HTR-8/SVneo (cell line): ENCODE results near the gene EXOSC9.

ENCODE experiments used
- DNase-seq: peaks from one replicate; pipeline ENCODE4 v3.0.0; 2011; ENCODE audit warnings: low spot score, mixed read lengths; ENCODE audit not compliant: insufficient read length
- FAIRE-seq: peaks from 2 replicates; lab custom pipeline; 2011; peaks lifted over from hg19 to GRCh38; lab: Jason Lieb, UNC

The EXOSC9 gene

GRCh38 chr4:121786221-121786620 lies 14.9 kb upstream of the EXOSC9 start:
- FAIRE-seq: no peak
- no peak for DNase-seq

DNA sequence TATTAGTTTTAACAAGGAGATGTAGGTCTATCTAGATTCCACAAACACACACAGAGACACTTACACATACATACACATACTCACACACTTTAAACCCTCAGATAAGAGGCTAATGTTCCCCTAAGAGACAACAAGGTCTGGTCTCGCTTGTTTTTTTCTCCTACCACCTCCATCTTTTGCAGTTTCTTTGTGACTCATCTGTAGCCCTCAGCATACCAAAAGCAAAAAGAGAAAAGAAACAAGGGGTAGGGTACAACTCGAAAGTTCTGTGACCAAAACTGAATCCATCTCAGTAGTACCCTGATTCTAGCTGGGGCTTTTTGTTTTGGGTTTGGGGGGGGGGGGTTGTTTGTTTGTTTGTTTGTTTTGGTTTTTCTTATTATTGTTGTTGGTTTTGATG lies 12.2 kb upstream of the EXOSC9 start:
- no peak for DNase-seq
- FAIRE-seq: no peak

DNA sequence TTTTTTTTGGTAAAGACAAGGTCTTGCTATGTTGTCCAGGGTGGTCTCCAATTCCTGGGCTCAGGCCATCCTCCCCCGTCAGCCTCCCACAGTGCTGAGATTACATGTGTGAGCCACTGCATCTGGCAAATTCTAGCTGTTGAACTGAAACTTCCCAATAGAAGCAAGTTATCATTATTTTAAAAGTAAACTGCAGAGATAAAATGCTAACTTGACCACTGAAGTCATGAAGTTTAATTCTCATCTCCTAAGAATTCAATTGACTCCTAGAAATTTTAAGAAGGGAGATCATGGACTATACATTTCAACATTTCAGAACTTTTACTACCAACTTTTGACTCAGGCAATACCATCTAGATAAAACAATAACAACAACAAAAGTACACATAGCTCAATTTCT lies 11.7 kb upstream of the EXOSC9 start:
- DNase-seq: no peak
- FAIRE-seq: no peak

GRCh38 chr4:121789960-121790829 lies 10.9 kb upstream of the EXOSC9 start:
- DNase-seq: peak; percentile 37
- FAIRE-seq: no peak

GRCh38 chr4:121790976-121791375 lies 10.1 kb upstream of the EXOSC9 start:
- DNase-seq (no peak), FAIRE-seq (no peak)

DNA sequence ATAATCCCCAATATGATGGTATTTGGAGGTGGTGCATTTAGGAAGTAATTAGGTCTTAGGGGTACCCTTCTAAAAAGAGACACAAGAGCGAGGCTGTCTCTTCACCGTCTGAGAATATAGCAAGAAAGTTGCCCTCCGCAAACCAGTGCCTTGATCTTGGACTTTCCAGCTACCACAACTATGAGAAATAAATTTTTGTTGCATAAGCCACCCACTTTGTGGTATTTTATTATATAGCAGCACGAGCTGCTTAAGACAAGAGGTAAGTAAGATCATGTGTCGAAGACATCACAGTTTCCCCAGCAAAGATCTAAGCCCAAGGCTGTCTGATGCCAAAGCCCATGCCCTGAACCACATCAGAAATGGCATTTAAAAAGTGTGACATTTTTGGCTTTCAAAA lies 9.6 kb upstream of the EXOSC9 start:
- no peak for FAIRE-seq

DNA sequence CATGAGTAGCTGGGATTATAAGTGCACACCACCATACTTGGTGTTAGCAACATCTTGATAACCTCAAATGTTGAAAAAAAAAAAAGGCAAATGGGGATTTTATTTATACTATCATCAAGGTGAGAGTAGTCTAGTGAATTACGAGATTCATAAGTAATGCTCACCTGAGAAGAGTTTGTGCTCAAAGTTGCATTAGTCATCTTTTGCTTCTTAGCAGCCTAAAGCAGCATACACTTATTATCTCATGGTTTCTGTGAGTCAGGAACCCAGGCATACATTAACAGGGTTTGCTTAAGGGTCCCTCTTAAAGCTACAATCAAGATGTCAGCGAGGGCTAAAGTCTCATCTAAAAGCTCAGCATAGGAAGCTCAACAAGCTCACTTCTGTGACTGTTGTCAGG lies 8.2 kb upstream of the EXOSC9 start:
- FAIRE-seq (no peak), DNase-seq (no peak)

More for the DNA sequence above, 9.6 kb upstream of the EXOSC9 start:
- DNase-seq: no peak

GRCh38 chr4:121794505-121795188 lies 6.5 kb upstream of the EXOSC9 start:
- DNase-seq (no peak), FAIRE-seq (no peak)

GRCh38 chr4:121796283-121796682 lies 4.8 kb upstream of the EXOSC9 start:
- DNase-seq (no peak), FAIRE-seq (no peak)

DNA sequence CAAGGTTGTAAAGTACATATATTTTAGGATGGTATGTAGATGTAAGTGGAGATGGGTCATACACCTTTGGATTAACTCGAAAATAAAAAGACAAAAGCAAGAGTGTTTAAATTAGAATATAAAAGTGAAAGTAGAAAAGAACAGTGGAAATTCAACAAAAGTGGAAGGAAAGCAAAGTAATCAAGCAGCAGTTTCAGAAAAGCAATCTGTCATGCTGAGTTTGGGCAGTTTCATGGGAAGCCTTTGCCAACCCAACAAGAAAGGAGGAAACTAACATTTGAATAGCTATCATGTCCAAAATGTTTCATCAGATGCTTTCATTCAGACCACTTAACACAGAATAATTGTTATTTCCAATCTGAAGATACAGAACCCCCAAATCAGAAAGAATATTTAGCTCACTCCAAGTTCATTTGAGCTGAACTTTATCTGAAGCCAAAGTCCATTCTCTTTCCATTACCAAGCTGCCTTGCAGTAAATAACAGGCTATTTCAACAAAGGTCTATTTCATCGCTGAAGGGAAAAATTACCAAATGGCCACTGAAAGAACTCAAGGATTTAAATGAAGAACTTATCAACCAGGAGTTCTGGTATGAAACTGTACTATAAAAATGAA lies 1.8 kb upstream of the EXOSC9 start:
- no peak for FAIRE-seq

DNA sequence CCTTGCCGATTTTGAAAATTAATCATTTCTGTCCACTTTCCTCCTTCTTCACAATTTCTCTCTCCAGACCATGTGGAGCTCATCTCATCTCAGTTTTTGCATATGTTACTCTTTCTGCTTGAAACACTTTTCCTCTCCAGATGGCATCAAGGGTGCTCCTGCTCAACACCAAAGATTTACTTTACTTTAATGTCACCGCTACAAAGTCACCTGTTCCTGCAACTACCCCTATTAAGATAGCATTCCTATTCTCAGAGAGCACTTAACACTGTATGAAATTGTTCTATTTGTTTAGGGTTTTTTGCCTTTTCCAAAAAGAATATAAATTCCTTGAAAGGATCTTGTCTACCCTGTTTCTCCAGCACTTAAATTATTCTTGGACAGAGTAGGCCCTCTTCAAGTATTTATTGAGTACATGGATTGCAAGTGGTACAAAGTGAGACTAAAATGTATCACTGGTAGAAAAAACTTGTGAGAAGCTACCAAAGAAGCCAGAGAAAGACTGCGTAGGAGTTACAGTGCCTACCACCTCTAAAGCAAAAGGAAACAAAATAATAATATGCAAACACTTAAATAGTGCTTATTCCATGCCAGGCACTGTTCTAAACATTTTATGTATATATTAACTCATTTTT lies 1.1 kb upstream of the EXOSC9 start:
- no peak for FAIRE-seq
- DNase-seq: no peak

More for the DNA sequence above, 1.8 kb upstream of the EXOSC9 start:
- DNase-seq: no peak

DNA sequence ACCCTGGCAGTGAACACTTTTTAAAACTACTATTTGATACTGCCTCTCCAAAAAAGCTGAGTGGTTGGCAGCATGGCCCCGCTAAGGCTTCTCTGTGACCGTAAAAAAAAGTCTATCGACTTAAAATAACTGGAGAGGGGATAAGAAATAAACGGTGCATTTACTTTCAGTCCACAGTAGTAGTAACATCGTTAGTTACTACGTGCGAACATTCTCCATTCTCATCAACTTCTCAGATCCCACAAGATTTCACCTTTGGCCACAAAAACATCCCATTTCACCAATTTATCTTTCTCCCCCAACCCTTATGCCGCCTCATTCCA lies 524 bp upstream of the EXOSC9 start:
- FAIRE-seq (no peak), DNase-seq (no peak)

DNA sequence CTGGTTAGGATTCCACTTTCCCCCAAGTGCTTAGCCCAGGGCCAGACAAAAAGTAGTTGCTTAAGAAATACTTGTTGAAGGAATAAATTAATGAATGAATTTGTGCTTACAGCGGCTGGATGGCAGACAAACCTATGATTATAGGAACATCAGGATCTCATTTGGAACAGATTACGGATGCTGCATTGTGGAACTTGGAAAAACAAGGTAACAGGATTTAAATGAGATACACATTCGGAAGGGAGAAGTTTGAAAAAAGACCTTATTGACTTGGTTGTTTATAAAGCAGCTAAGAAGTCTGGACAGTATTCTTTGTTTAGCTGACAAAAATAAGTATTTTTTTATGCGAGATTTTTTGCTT lies 572 bp downstream of the EXOSC9 start:
- DNase-seq (no peak), FAIRE-seq (no peak)

- DNase-seq (no peak), FAIRE-seq (no peak)
These were observed 5.3 kb downstream of the EXOSC9 start for GRCh38 chr4:121806411-121806810.

DNA sequence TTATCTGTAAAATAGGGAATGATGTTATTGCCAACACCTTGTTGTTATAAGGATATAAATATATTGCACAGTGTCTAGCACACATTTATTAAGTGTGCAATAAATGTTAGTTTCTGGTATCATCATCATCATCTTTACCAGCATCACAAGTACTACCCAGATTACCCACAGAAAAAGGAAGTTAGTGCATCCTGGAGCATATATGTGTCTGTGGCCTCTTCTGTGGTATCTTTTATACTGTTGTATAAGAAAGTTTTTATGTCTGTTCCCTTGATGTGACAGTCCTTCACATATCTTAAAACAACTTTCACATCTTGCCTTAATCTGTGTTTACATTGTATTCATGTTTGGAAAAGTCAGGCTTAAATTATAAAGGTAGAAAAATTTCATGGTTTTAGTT lies 10.0 kb downstream of the EXOSC9 start:
- FAIRE-seq (no peak), DNase-seq (no peak)

GRCh38 chr4:121814756-121815155 lies 13.6 kb downstream of the EXOSC9 start:
- DNase-seq (no peak), FAIRE-seq (no peak)

DNA sequence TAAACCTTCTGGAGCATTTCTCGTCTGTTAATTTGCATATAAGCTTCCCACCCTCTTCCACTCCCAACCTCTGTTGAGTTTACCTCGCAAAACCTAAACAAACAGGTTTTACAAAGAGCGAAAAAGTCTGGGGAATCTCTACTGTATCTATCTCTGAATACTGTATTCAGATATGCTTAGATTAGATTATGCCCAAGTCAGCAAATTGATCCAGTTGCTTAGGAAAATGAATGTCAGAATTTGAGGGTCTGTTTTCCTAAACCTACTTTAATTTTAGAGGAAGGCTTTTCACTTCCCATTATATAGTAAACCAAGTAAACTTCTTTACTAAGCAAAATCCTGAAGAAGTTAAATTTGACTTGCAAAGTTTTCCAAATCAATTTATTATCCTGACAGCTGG lies 15.9 kb downstream of the EXOSC9 start:
- FAIRE-seq (no peak), DNase-seq (no peak)

DNA sequence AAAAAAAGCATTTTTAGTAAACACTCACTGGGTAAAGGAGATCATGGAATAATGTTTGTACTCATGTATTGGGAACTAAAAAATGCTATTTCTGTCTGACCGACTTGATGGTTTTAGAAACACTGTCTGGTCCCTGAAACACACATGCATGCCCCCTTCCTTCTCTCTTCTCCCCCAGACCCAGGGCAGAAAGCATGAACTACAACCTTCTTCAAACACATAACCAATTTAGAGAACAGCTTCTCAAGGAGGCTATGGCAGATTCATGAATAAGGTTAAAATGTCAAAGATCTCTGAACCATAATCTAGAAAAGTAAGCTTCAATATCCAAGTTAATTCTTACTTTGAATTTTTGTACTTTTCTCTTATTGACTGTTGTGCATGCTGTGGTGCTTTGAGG lies 16.6 kb downstream of the EXOSC9 start:
- FAIRE-seq (no peak), DNase-seq (no peak)

DNA sequence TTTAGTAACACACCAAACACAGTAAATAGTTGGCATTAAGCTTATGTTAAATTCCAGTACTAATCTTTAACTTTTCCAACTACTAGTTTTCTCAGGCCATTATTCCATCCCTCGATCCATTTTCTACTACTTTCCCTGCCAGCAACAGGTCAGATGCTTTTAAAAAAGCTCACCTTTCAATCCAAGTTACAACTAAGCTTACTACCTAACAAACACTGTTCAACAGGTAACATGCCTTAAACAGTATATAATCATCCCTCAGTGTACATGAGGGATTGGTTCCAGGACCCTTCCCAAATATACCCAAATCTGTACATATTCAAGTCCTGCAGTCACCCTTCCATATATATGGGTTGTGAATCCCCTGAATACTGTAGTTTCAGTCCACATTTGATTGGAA lies 17.1 kb downstream of the EXOSC9 start:
- FAIRE-seq (no peak), DNase-seq (no peak)

GRCh38 chr4:121819216-121819965 lies 18.3 kb downstream of the EXOSC9 start:
- DNase-seq (no peak), FAIRE-seq (no peak)
